HG02852 (cell line): ENCODE data around the gene VCP.

Experiments
- ATAC-seq: cut with Tn5 transposase; IDR thresholded peaks from one replicate; pipeline ENCODE4 v1.9.1; 2021; ENCODE audit warnings: mild to moderate bottlenecking, moderate library complexity; ENCODE audit not compliant: unreplicated experiment

Gene VCP

DNA sequence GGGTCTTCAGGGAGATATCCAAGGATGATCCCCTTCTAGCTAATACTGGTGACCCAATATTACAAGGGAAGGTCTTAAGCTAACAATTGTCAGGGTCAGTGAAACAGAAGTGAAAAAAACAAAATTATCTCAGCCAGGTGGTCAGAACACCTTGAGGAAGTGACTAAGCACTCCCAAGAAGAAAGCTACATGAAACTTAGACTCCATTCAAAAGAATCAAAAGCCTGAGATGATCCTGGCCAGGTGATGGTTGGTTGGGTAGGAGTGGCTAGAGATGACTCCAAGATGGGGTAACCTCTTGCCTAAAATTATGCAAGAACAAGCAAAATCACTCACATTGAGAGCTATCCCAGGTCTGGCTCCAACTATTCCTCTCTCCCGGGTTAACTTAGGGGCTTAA, 5.4 kb downstream of the VCP start:
- ATAC-seq = no peak

DNA sequence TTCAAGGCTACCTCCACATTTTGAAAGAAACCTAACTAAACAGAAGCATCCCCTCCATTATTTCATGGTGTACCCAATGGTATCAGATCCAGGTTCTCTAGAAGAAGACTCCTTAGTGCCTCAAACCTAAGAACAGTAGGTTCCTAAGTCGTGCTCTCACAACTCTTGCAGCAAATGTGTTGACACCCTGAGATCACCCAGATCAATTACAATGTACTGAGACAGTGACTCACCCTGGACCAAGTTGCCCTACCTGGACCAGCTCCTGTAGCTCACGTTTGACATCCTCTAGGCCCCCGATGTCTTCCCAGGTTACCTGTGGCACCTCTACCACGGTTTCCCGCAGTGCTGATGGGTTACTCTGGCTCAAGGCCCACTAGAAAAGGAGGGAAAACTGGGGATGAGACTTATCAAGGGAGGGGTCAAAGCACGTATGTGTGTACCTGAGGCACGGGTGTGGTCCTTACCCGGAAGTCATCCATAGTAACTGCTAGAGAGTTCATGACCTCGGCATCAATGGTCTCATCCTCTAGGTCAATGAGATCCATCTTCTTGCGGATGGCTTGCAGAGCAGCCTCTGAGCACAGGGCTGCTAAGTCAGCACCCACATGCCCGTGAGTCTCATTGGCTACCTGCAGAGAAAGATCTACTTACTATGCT, 11.7 kb downstream of the VCP start:
- no peak for ATAC-seq

DNA sequence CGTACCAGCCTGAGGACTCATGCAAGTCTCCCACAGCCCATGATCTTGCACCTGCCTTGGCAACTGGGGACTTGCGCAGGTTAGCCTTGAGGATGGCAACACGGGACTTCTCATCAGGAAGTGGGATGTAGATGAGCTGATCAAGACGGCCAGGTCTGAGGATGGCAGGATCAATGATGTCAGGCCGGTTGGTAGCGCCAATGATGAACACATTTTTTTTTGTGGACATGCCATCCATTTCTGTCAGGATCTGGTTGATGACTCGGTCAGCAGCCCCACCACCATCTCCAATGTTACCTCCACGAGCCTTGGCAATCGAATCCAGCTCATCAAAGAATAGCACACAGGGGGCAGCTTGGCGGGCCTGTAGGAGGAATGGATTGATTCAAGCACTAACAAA, 13.0 kb downstream of the VCP start:
- ATAC-seq = no peak

DNA sequence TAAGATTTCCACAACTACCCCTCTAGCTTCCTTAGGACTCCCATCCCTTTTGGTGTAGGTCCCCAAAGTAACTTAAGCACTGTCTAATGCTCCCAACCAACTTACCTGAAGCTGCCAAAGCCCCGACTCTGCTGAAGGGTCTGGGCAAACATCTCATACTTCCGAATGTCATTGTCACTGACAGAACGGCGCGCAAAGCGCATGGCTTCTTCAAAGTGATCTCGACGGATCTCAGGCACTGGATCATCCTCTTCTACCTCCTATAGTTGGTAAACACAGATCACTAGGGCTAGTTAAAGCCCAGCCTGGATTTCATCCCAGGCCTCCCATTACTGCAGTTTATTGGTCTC, 15.2 kb downstream of the VCP start:
- no peak for ATAC-seq

DNA sequence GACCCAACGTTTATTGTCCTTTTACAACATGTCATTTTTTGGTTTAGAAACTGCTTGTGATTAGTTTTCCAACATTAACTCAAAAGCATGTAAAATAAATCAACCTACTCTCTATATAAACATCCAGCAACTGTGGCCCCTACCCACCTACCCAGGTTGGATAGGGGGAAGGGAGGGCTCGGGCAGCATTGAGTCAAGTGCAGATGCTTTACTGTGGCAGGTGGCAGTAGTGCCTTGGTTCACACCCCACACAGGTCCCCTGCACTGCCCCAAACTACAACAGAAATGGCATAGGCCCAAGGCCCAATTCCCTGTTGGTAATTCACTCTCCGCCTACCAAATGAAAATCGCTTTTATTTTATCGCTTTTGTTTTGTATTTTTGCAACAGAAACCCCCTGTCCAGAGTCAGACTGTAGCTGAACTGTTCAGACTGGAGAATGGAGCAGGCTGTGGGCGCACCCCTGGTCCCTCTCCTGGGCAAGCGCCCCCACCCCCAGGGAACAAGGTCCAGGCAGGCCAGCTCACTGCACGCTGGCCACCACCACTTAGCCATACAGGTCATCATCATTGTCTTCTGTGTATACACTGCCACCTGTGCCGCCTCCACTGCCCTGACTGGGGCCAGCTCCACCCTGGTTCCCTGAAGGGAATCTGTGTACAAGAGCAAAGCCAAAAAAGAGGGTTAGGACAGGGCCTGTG, 15.7 kb downstream of the VCP start:
- ATAC-seq = no peak

DNA sequence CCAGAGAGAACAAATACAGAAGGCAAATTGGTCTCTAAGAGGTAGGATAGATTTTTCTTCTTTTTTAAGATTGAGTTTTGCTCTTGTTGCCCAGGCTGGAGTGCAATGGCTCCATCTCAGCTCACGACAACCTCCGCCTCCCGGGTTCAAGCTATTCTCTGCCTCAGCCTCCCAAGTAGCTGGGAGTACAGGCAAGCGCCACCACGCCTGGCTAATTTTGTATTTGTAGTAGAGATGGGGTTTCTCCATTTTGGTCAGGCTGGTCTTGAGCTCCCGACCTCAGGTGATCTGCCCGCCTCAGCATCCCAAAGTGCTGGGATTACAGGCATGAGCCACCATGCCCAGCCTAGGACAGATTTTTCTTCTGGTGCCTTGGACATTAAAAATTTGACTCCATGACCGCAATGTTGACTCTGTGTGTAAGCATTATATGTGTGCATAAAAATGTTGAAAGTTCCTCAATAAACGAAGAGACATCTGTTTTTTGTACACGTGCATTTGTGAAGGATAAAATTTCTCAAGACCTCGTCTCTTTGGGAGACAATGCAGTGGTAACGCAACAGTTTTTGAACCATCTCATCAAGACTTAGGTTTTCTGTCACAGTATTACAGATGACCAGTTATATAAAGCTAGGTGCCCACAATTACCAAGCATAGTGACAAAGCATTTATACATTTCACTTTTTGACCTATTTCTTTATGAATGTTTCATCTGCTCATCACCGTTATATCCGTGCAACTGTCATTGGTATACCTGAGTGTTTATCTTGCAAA, 17.4 kb downstream of the VCP start:
- no peak for ATAC-seq

DNA sequence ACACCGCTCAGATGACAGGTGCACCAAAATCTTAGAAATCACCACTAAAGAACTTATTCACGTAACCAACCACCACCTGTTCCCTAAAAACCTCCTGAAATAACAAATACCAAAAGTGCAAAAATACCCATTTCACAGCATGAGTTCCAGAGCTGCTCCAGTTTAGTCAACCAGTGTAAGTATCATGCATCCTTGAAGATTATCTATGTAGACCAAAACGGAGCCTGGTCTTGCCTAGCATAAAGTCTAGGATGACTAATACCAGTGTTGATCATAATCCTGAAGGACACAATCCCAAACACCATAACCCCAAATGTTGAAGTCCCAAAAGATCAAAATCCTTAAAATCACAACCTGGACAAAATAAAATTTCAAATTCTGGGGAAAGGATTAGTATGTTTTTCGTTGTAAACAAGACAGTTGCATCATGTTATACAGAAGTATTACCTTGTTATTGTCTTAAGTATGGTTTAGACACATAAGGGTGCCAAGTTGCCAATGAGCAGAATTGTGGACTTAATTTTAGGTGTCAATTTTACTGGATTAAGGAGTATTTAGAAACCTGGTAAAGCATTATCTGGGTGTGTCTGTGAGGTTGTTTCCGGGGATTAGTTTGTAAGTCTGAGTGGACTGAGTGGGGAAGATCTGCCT, 18.1 kb downstream of the VCP start:
- no peak for ATAC-seq

DNA sequence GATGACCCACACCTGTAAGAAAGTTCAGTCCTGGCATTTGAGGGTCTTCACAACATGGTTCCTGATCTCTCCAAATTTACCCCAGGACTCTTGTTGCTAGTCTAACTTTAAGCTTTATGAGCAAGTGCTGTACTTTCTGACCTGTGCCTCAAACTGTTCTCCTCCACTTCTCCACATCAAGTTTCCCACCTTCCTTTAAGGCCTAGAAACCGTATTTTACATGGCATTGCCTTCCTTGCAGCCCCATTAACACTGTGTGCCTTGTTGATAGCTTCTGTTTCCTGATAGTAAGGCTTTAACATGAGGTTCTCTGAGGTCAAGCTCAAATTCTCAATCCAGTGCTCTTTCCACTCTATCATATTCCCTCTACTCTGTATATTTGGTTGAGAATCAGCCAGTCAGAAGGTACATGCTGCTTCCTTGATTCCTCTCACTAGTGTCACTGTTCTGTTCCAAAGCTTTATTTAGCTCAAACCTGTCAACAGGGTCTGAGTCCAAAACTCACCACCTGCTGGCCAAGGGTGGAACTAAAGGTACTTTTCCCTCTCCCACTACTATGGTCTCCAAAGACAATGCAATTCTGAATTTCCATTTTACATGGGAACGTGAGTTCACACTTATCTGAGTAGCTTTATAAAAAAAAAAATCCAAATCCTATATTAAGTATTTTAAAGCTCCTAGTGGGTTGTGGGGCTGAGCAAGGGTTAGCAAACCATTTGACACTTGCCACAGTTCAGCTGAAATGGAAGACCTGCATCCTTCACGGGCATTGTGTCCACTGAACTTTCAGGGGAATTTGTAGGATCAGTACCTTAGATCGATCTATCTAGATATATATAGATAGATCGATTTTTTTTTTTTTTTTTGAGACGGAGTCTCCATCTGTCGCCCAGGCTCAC, 21.1 kb downstream of the VCP start:
- no peak for ATAC-seq

DNA sequence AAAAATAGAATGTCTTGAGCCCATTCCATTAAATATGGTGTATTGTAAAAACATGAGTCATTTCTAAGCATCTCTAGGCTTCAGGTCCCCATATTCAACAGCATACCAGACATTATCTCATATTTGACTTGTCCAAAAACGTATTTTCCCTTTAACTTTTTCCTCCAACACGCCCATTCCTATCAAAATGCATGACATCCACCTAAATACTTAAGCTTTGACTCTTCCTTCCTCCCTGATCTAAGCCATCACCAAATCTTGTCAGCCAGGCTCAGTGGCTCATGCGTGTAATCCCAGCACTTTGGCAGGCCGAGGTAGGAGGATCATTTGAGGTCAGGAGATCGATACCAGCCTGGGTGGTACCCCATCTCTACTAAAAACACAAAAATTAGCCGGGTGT, 23.9 kb downstream of the VCP start:
- ATAC-seq = no peak

DNA sequence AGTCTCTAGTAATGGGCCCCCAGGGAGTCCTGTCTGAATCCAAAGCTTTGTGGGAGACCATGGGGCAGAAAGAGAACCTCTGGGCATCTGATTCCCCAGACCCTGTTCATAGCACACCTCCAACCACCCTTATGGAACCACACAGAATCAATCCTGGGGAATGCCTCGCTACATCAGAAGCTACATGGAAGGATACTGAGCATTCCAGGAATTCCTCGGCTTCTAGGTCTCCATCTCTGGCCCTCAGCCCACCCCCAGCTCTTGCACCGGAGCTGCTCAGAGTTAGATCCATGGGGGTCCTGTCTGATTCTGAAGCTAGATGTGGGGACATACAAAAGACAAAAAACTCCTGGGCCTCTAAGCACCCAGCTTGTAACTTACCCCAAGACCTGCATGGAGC, 28.4 kb downstream of the VCP start:
- ATAC-seq = no peak

DNA sequence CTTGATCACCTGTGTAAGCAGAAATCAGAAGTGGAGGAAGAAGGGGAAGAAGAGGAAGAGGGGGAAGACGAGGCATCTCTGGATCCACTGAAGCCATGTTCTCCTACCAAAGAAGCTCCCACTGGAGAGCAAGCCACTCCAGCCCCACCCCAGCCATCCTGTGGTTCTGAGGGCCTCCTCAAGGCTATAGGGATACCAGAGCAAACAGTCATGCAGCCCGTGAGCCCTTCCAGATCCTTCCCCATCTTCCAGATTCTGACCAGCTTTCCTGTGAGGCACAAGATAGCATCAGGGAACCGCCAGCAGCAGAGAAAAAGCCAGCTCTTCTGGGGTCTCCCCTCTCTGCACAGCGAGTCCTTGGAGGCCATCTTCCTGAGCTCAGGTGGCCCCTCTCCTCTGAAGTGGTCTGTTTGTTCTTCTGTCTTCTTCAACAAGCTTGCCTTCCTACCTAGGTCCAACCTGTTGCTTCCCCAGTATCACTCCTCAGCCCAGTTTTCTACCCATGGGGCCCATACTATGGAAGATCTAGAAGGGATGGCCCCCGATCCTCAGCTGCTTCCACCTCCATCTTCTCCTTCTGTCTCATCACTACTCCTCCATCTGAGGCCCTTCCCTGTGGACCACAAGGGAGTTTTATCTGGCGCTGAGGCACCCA, 29.4 kb downstream of the VCP start:
- ATAC-seq = no peak

DNA sequence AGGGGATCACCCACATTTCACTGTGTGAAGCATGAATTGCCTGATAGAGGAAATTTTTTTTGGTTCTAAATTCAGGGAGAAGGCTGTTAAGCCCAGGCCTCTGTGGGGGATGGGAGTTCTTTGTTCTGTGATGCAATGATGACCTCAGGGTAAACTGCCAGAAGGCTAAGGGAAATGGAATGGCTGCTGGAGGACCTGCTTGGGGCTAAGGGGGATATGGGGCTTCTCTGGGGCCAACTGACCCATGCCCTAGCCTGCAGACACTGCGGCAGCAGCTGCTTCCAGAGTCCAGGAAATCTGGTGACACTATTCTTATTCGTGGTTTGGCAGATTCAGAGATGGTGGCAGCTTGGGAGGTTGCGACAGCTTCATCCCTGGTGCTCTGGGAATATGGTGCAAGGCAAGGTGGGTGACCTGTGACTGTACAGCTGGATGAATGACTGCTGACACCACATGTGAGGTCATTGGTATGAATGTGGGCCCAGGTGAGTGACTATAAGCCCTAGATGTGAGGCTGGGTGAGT, 30.3 kb downstream of the VCP start:
- no peak for ATAC-seq

DNA sequence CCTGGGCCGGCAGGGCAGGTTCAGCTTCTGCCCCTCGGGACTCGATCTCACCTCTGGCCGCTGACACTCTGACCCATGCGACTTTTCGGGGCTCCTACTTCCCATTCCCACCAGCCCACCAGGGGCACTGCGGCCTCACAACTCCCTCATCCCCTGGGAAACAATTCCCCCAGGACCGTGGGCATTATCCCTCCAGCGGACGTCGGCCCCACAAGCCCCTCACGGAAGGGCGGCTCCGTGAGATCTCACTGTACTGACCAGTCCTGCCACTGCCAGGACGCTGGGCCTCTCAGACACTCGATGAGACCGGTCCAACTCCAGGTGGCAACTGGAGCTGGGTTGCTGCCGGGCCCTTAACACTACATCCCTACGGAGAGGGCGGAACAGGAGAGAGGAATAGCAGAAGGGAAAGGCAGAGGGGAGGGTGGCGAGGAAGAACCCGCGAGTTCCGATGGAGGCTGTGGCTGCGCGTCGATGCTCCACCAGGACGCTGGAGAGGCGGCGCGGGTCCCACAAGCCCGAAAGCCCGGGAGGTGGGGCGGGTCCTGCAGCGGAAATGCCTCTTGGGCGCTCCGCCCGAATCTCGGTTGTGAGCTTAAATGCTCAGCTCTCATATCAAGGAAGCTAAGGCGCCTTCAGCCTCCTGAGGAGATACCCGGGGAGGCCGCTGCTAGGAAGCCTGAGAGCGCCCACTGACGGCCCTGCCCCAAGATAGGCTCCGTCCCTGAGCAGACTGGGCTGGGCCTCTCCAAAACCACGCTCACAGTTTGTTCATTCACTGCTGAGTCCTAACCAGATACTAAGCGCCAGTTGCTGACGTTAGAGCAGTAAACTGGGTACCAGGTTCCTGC, 36.3 kb downstream of the VCP start:
- ATAC-seq = no peak

DNA sequence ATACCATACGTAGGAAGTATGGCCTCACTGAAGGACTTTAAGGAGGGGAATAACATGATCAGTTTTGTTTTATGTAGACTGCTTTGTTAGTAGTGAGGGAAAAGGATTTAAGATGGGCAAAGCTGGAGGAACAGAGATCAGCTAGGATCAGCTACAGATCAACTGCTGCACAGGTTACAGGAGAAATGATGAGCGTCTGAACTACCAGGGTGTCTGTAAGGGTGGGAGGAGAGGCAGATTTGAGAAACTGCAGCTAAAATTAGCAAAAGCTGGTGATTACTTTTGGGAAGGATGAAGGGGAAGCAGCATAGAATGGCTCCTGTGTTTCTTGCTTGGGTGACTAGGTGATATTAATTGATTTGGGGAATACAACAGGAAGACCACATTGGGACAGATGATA, 39.3 kb downstream of the VCP start:
- ATAC-seq = no peak

DNA sequence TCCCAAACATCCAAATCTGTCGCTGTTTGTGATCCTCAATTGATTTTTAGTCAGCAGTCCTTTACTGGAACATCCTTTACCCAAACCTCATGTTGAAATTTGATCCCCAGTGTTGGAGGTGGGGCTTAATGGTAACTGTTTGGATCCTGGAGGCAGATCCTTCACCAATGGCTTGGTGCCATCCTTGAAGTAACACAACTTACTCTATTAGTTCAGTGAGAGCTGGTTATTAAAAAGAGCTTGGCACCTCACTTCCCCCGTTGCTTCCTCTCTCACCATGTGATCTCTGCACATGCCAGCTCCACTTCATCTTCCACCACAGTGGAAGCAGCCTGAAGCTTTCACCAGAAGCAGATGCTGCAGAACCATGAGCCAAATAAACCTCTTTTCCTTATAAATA, 42.6 kb downstream of the VCP start:
- ATAC-seq = no peak

DNA sequence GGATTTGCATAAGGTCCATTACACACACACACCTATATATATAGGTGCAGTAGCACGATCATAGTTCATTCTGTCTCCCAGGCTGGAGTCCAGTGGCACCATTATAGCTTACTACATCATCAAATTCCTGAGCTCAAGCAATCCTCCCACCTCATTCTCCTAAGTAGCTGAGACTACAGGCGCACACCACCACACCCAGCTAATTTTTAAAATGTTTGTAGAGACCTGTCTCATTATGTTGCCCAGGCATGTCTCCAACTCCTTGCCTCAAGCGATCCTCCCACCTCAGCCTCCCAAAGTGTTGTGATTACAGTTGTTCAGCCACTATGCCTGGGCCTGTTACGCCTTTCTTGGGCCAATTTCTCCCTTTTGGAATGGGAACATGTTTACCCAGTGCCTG, 43.2 kb downstream of the VCP start:
- no peak for ATAC-seq

DNA sequence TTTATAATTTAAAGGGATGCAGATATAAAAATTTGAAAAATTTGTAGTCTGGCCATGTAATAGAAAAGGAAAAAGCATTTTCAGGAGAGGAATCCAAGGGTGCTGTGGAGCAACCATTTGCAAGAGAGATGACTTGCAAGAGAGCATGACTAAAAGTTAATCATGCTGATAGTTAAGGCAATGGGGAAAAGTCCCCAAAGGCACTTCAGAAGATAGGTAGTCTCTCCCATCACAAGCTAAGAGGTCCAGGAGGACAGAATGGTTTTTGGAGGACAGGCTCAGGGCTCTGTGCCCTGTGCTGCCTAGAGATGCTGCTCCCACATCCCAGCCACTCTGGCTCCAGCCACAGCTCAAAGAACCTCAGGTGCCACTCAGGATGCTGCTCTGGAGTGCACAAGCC, 44.1 kb downstream of the VCP start:
- ATAC-seq = no peak

DNA sequence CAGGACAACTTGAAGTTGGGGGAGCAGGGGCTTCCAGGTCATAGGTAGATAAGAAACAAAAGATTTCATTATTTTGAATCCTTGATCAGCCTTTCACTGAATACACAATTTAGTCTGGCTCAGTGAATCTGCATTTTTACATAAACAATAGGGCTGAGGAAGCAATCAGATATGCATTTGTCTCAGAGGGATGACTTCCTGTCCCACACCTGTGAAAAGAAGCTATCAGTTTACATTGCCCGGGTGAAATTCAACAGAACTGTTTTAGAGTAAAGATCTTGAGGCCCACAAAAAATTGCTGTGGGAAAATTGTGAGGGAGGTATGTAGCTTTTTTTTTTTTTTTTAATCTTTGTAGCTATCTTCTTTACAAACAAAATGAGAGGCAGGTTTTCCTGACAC, 44.6 kb downstream of the VCP start:
- ATAC-seq = no peak

DNA sequence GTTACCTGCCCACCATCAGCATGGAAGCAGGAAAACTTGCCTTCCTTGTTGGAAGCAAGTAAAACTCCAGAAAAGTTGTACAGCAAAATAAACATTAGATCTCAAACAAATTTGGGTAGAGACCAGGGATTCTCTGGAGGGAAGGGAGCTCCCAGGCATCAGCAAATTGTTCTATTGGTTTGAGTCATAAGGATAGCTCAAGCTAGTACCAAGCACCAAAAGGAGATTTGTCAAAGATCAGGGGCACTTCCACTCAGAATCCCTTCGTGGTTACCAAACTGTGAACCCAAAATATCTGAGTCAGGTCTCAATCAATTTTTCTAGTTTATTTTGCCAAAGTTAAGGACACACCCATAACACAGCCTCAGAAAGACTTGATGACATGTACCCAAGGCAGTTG, 45.1 kb downstream of the VCP start:
- no peak for ATAC-seq
